Fibroblast of peridontal ligament (primary cell): ENCODE results near the gene FEN1.

Experiments used
- DNase-seq: peaks from one replicate; pipeline ENCODE4 v3.0.0-alpha.2; 2010; ENCODE audit errors: extremely low read depth

FEN1 gene

DNA sequence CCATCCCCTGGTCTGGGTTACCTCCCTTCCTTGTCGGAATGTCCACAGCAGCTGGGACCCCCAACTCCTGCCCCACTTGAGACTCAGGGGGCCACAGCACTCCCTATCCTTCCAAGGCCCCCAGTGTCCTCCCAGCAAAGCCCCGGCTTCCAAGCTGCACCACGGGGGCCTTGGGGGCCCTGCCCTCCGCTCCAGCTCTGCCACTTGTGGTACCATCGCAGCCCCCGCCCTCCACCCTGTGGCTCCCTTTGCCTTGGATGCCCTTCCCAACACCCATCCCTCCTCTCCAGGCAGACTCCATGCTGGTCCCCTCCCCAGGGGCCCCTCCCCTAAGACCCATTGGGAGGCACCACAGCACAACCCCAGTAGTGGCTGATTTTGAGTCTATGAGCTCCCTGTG is 17.6 kb upstream of the FEN1 start:
- no peak for DNase-seq

DNA sequence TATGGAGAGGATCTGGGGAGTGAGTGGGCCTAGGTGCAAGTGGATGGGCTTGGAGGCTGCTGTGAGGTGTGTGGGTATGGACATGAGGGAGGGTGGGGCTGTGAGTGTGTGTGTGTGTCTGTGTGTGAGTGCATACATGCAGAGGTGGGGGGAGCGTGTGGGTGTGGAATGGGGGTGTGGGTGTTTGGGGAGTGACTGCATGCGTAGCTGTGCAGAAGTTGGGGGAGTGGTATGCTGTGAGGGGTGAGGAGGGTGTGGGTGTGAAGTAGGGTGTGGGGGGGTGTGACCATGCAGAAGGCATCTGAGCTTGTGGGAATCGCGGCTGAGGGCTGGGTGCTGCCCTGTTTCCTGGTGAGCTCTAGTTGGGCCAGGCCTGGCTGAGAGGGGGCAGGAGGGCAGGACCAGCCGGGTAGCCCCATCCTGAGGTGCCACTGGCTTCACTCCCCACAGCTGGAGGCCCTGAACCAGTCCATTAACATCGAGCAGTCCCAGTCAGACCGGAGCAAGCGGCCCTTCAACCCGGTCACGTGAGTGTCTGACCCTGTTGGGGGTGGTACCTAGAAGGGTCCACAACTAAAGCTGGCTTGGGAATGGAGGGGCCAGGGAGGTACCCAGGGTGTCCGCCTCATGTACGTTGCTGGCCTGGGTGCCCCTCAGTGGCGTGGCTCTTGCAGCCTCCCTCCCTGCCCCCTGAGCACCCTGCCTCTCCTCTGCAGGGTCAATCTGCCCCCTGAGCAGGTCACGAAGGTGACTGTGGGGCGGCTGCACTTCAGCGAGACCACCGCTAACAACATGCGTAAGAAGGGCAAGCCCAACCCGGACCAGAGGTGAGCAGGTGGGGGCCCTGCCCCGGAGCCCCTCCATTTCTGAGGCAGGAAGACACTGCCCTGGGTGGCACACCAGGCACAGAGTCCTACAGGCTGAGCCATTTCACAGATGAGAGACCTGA is 16.8 kb upstream of the FEN1 start:
- no peak for DNase-seq

DNA sequence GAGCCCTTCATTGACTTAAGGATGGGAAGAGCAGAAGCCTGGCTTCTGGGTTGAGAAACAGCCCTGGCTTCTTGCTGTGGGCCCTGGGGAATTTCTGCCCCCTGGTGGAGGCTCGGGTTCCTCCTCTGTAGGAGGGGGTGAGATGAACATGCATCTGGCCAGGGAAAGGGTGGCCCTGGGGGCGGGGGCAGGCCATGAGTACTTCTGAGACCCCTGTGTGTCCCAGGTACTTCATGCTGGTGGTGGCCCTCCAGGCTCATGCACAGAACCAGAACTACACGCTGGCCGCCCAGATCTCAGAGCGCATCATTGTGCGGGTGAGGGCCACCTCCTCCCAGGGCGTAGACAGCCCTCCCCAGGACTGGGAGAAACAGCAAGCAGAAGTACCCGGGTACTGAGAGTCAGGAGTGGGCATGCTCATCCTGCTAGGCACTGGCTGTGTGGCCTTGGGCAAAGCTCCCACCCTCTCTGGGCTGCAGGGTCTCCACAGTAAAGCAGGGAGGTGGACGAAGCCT is 16.1 kb upstream of the FEN1 start:
- peak; percentile 47 for DNase-seq

DNA sequence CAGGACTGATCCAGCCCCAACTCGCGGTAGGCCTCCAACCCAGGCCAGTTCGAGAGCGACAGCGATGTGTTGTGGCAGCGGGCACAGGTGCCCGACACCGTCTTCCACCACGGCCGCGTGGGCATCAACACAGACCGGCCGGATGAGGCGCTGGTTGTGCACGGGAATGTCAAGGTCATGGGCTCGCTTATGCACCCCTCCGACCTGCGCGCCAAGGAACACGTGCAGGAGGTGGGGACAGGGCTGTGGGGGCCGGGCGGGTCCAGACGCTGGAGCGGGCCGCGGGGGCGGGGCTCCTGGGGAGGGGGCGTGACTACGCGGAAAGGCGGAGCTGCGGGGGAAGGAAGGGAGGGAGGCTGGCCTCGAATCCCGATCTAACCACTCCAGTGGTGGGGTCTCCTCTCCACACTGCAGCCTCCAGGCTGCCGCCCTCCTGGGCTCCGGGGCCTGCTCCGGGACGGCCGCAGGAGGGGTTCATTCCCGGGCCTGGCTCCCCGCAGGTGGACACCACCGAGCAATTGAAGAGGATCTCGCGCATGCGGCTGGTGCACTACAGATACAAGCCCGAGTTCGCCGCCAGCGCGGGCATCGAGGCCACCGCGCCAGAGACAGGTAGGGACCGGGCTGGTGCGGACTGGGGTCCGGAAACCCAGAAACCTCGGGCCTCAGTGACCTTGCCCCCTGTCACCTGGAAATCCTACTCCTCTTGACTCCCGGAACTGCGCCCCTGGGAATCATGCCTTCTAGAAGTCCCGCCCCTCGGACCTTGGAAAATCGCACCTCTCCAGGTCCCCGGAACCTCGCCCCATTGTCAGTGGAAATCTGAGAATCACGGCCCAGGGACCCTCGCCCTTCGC is 15.2 kb upstream of the FEN1 start:
- DNase-seq = no peak

DNA sequence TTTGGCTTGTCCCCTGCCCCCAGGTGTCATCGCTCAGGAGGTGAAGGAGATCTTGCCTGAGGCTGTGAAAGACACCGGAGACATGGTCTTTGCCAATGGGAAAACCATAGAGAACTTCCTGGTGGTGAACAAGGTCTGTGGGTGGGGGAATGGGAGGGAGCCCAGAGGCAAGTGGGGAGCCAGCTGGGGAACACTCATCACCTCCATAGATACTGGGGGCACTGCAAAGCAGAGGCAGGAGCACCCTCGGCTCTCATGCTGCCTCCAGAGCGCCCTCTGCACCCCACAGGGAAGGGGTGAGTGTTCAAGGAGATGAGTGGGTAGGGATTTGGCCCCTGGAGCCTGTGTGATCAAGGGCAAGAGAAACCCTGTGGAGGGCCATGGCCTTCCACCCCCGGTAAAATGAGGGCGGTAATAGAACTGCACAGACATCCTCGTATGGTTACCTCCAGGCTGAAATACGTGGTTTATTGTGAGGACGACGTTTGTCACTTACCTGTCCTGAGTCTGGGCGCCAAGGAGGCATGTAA is 14.3 kb upstream of the FEN1 start:
- no peak for DNase-seq

DNA sequence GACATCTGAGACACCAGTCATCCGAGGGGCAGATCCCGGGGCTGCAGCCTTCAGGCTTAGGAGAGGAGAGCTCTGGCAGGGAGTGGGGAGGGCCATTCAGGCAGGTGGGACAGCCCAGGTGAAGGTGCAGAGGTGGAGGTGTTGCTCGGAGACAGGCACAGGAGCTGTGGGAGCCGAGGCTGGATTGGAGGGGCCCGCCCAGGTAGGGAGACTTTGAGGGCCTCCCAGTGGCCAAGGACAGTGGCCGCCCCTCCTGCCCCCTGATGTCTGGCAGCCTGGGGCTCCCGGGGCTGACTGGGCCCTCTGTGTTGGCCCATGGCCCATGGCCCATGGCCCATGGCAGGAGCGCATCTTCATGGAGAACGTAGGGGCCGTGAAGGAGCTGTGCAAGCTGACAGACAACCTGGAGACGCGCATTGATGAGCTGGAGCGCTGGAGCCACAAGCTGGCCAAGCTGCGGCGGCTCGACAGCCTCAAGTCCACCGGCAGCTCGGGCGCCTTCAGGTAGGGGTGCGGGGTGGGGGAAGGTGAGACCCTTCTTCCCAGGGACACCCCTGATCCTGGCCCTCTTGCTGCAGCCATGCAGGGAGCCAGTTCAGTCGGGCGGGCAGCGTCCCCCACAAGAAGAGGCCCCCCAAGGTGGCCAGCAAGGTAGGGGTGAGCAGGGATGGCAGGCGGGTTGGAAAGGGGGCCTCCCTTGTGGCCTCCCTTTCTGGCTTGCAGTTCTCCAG is 13.6 kb upstream of the FEN1 start:
- DNase-seq = no peak

DNA sequence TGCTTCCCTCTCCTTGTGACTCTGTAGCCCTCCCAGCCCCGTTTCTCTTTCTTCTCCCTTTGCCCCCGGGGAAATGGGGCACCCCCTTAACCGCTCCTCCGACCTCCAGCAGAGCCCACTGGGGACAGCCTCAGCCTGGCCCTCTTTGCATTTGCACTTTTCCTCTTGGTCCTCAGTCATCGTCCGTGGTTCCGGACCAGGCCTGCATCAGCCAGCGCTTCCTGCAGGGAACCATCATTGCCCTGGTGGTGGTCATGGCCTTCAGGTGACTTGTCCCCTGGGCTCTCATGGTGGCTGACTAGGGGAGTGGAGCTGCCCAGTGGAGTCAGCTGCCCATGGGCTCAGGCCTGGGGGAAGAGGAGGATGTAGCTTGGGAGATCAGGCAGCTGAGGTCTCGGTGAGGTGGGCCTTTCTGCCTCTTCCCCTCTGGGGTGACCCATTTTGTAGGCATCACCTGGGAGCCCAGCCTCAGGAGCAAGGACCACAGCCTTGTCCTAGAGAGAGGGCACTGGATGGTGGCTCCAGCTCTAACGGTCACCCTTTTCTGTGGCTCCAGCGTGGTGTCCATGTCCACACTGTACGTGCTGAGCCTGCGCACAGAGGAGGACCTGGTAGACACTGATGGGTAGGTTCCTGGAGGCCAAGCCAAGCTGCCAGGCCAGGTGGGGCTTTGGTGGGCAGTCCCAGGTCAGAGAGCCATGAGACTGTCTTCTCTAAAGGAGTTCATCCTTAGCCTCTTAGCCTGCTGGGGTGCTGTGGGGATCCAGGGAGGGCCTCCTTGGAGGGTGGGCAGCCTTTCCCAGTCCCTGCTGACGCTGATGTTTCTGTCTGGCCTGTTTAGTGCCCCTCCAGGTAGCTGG is 12.8 kb upstream of the FEN1 start:
- no peak for DNase-seq

DNA sequence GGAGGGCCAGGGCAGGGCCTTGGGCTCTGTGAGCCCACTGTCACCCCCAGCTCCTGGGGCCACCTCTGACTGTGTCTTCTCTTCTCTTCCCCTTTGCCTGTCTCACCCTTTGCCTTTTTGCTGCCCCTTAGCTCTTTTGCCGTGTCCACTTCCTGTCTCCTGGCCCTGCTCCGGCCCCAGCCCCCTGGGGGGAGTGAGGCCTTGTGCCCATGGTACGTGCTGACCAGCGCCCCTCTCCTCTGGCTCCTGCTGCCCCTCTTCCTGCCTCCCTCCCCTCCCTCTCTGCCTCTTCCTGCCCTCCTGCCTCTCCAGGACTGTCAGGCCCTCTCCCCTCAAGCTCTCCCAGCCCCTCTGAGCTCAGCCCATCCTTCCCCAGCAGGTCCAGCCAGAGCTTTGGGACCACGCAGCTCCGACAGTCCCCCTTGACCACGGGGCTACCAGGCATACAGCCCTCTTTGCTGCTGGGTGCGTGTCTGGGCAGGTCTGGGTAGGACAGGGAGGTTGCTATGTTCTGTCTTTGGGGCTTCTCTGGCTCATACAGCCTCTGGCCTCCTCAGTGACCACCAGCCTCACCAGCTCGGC is 12.0 kb upstream of the FEN1 start:
- DNase-seq = no peak

DNA sequence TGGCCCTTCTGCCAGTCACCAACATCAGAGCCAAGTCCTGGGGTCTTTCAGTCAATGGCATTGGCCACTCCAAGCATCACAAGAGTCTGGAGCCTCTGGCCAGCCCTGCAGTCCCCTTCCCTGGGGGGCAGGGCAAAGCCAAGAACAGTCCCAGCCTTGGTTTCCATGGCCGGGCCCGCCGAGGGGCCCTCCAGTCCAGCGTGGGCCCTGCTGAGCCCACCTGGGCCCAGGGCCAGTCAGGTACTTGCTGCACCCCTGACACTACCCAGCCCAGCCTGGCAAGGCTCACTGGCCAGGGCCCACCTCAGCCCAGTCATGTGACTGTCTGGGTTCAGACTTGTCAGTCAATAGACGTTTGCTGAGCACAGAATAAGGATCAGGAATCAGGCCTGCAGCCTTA is 11.1 kb upstream of the FEN1 start:
- no peak for DNase-seq

DNA sequence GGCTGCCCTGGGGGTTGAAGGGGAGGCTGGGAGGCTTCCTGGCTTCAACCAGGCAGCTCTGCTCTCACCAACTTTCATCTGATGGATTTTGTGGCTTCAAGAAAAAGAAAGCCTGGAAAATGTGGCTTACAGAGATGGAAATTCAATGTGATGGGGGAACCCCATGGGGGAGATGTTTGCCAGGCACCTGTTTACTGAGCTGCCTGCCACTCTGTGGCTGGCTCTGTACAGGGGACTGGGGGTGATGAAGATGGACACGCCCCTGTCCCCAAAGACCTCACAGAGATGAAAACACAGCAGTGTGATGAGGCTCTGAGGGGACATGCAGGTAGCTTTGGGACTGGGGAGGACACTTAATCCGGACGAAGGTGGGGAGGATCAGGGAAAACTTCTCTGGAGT is 10.4 kb upstream of the FEN1 start:
- DNase-seq = no peak

DNA sequence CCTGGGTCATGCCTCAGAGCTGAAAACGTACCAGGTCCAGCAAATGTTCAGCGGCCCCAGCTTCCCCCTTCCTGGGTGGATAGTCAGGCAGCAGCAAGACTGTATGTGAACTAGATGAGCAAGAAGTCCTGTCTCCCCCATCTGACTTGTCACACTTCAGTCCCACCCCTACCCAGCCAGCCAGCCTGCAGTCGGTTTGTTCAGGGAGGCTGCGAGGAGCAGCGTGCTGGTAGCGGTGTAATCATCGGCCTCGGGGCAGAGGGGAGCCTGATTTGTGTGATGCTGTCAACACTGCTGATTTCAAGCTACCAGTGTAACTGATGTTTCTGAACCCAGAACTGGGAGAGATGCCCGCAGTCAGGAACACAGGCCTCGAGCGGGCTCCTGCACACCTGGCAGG is 9.9 kb upstream of the FEN1 start:
- no peak for DNase-seq

DNA sequence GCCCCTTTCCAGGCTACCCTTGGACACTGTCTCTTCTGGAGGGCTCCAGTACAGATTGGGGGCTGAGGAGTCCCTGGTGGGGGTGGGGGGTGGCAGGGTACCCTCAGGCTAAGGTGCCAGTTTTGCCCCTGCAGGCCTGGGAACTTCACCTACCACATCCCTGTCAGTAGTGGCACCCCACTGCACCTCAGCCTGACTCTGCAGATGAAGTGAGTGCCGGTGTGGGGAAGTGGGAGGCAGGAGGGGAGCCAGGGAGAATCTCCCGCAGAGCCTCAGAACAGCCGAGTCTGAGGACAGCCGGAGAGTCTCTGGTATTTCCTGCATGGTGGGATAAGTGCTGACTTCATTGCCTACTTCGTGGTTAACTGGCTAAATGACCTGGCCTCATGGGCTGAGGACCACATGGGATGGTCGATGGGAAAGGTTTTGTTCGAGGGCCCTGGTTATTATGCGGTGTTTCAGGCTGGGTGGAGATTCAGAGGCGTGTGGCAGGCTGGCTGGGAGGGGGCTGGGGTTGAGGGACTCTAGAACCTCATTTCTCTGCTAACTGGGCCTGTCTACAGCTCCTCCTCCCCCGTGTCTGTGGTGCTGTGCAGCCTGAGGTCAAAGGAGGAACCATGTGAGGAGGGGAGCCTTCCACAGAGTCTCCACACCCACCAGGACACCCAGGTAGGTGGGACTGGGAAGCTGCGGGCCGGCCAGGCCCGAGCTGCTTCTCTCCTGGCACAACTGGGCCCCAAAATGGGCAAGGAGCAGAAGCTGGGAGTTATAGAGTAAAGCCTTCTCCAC is 8.8 kb upstream of the FEN1 start:
- no peak for DNase-seq

DNA sequence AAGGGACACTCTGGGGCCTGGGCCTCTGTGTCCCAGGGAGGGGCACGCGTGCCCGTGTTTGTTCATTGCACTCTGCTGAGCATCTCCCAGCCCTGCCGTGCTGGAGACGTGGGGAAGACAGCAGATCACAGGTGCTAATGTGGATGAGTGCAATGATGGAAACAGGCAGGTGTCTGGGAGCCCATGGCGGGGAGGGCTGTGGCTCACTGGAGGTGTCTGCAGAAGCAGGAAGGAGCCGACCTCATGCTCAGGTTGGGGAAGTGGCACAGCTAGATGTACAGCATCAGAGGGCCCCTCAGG is 8.3 kb upstream of the FEN1 start:
- no peak for DNase-seq

DNA sequence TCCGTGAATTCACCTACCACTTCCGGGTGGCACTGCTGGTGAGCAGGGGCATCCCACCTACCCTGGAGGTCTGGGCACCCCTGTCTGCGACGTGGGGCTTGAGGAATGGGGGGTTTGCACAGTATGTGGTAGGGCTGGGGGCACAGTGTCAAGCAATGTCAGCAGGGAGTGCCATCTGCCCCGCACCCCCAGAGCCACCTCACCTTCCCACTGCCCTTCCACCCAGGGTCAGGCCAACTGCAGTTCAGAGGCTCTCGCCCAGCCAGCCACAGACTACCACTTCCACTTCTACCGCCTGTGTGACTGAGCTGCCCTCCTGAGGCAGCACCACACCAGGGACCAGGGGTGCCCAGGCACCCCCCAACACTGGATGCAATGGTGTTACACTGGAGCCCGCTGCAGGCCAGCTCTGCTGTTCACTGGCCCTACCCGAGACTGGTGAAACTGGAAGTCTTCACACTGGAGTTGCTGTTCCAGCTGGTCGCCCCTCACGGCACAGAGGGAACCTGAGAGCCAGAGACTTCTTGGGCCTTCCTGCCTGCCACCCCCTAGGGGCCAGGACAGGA is 6.8 kb upstream of the FEN1 start:
- DNase-seq = no peak

DNA sequence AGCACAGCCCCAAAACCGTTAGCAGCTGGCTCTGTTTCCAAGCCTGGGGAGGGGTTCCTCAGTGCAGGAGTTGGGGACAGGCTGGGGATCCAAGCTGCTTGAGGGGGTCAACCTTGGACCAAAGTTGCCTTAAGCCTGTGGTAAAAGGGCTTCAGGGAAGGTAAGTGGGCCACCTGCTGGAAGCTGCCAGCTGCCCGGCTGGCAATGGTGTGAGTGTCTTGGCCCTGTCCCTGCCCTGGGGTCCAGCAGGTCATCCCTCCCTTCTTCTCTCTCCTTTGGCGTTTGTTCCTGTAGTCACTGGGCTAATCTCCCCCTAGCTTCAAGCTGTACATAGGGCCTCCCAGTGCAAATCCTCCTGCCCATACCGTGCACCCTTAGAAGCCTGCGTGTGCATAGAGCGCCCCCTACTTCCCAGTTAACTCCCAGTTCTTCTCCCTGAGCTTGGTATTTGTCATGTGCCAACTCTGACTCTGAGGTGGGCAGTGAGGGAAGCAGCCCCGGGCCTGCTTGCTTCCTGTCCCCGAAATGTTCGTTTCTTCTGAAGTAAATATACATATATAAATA is 4.7 kb upstream of the FEN1 start:
- peak; percentile 27 for DNase-seq

DNA sequence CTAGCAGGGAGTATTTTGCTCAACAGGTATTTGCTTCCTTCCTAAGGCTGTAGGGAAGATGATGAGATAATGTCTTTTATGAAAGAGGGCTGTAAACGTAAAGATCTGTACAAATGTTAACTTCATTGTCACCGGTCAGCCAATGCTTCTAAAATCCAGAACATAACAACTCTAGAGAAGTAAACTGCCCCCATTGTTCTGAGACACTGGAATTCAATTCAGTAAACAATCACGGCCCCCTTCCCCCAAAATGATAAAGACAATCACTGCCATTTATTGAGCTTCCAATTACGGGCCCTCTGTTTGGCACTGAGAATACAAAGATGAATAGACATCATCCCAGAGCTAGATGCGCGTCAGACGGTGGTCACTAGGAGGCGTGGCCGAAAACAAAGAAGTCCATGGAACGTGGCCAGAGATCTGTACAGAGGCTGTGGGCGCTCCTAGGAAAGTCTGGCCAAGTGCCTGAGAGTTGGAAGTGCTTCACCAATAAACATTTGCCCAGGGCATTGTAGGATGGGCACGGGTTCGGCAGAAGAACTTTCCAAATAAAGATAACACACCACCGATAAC is 888 bp upstream of the FEN1 start:
- peak; percentile 96 for DNase-seq

DNA sequence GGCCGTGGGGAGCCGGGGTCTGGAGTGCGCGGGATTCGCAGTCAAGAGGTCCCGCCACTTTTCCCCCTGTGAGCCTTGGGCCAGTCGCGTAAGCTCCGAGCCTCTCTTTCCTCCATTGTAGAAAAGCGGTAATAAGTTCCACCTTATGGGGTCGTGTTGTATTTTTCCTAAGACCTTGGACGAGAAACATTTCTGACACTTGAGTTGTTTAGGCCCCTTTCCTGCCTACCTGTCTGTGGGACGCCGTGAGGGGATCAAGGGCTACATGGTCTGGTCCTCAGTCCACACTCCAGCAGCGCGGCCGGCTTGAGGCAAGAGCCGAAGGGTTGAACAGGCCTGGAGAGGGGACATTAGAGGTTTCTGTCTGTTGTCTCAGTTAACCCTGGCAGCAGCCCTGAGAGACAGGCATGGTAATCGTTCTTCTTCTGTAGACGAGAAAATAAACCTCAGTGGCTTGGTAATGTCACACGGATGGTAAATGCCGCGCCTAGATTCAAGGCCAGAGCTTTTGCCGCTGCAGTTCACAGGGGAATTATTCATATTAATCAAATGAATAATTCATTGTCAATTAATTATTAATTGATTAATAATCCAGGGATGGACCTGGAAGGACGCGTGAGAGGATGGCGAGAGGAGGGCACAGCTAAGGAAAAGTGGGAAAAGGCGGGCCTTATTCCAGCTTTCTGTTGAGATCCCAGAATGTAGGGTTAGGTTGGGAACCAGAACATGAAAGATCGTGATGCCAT is 545 bp downstream of the FEN1 start:
- DNase-seq = peak; percentile 10

DNA sequence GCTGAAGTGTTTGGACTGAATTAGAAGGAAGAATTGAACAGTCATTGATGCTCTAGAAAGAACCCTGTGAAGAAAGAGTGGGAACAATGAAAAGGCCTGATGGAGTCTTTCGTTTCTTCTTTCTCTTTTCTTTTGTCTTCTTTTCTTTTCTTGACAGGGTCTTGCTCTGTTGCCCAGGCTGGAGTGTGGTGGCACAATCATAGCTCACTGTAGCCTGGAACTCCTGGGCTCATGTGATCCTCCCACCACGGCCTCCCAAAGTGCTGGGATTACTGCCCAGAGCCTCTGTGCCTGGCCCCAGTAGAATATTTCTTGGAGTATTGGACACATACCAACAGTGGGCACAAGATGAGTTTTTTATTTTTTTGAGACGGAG is 1.1 kb downstream of the FEN1 start:
- DNase-seq = no peak
